B cell (primary cell): ENCODE measurements around the gene RASA3.

ENCODE experiments used
- EZH2 ChIP-seq: IDR thresholded peaks from 2 replicates; pipeline ENCODE4 v1.6.1; 2012; ENCODE audit warnings: borderline replicate concordance, low read depth, mild to moderate bottlenecking, moderate library complexity, low read length; ENCODE audit not compliant: insufficient read depth, poor library complexity, severe bottlenecking
- TF ChIP-seq, protein P1 (sequence below): fragments of 200-600 bp; IDR thresholded peaks from one replicate; pipeline ENCODE4 v1.8.0; 2022; ENCODE audit warnings: antibody characterized with exemption, mild to moderate bottlenecking

- TF ChIP-seq, protein P1, sequence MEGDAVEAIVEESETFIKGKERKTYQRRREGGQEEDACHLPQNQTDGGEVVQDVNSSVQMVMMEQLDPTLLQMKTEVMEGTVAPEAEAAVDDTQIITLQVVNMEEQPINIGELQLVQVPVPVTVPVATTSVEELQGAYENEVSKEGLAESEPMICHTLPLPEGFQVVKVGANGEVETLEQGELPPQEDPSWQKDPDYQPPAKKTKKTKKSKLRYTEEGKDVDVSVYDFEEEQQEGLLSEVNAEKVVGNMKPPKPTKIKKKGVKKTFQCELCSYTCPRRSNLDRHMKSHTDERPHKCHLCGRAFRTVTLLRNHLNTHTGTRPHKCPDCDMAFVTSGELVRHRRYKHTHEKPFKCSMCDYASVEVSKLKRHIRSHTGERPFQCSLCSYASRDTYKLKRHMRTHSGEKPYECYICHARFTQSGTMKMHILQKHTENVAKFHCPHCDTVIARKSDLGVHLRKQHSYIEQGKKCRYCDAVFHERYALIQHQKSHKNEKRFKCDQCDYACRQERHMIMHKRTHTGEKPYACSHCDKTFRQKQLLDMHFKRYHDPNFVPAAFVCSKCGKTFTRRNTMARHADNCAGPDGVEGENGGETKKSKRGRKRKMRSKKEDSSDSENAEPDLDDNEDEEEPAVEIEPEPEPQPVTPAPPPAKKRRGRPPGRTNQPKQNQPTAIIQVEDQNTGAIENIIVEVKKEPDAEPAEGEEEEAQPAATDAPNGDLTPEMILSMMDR, result no peak
- TF ChIP-seq EZH2, result no peak
Measured at GRCh38 chr13:114012141-114012540, 120.3 kb downstream of the RASA3 start.
